NCI-H187 treated with DMSO at 0.1 percent for 48 hours (cell line): ENCODE measurements around the gene RNF157.

Experiments used
- DNase-seq: peaks from one replicate; lab custom pipeline; 2025; lab: John Stamatoyannopoulos, UW

The RNF157 gene

GRCh38 chr17:76123191-76123499, 117.1 kb downstream of the RNF157 start:
- DNase-seq: no peak

- DNase-seq: no peak
These were observed 117.7 kb downstream of the RNF157 start for GRCh38 chr17:76122431-76123190.

- no peak for DNase-seq
These were observed 118.3 kb downstream of the RNF157 start for GRCh38 chr17:76121932-76122430.

- no peak for DNase-seq
These were observed 119.7 kb downstream of the RNF157 start for GRCh38 chr17:76120658-76121008.

GRCh38 chr17:76119409-76120371, 120.6 kb downstream of the RNF157 start:
- DNase-seq: no peak

- DNase-seq: no peak
These were observed 125.0 kb downstream of the RNF157 start for GRCh38 chr17:76115138-76115754.

GRCh38 chr17:76111956-76112355, 128.3 kb downstream of the RNF157 start:
- DNase-seq: no peak

GRCh38 chr17:76107509-76107908, 132.8 kb downstream of the RNF157 start:
- DNase-seq: no peak

GRCh38 chr17:76106703-76107102, 133.6 kb downstream of the RNF157 start:
- DNase-seq: no peak

GRCh38 chr17:76104896-76105231, 135.4 kb downstream of the RNF157 start:
- no peak for DNase-seq

- DNase-seq: no peak
These were observed 136.0 kb downstream of the RNF157 start for GRCh38 chr17:76104140-76104895.

GRCh38 chr17:76103274-76104139, 136.8 kb downstream of the RNF157 start, which contains the start of gene EXOC7:
EXOC7 (minus strand) TSS chr17:76103787; CDS start chr17:76103692, 95 bp downstream.
- peak; percentile 53 for DNase-seq

- DNase-seq: no peak
These were observed 137.4 kb downstream of the RNF157 start for GRCh38 chr17:76102944-76103273.

- DNase-seq: no peak
These were observed 142.5 kb downstream of the RNF157 start for GRCh38 chr17:76097716-76098295.

GRCh38 chr17:76095943-76096342, 144.3 kb downstream of the RNF157 start:
- no peak for DNase-seq

GRCh38 chr17:76094046-76094445, 146.2 kb downstream of the RNF157 start:
- DNase-seq: no peak

- DNase-seq: no peak
These were observed 147.5 kb downstream of the RNF157 start for GRCh38 chr17:76092526-76093413.
